ENCODE data around the gene SLC9A5.

DNA sequence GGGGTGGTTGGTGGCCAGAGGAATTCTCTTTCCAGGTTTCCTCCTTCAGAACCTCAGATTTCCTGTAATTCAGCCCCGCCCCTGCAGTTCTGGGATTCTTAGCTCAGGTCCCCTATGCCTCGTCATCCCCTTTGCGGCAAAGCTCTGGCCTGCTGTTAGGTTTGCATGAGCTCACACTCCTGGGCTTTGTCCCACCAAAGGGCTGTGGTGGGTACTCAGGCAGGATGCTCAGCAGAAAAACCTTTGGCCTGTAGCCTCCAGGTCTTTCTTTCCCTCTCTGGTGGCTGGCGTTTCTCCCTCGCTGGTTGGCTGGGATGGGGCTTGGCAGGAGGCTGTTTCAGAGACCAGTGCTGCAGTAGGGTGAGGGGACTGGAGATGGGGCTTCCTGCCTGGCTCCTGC is 21.0 kb downstream of the SLC9A5 start:
- TF ChIP-seq, protein P1, sequence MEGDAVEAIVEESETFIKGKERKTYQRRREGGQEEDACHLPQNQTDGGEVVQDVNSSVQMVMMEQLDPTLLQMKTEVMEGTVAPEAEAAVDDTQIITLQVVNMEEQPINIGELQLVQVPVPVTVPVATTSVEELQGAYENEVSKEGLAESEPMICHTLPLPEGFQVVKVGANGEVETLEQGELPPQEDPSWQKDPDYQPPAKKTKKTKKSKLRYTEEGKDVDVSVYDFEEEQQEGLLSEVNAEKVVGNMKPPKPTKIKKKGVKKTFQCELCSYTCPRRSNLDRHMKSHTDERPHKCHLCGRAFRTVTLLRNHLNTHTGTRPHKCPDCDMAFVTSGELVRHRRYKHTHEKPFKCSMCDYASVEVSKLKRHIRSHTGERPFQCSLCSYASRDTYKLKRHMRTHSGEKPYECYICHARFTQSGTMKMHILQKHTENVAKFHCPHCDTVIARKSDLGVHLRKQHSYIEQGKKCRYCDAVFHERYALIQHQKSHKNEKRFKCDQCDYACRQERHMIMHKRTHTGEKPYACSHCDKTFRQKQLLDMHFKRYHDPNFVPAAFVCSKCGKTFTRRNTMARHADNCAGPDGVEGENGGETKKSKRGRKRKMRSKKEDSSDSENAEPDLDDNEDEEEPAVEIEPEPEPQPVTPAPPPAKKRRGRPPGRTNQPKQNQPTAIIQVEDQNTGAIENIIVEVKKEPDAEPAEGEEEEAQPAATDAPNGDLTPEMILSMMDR (IDR thresholded peaks at IDR 0.05), result no peak
- TF ChIP-seq POLR2A (IDR thresholded peaks at IDR 0.05), result no peak

Measured in testis (tissue), 2 donors.